GM21447 (cell line): Measurements from ENCODE around the gene UBE2E1.

Experiments used
- ATAC-seq: cut with Tn5 transposase; IDR thresholded peaks from one replicate; pipeline ENCODE4 v1.9.1; 2021; ENCODE audit not compliant: unreplicated experiment

Gene UBE2E1

GRCh38 chr3:23793528-23794134 is 12.1 kb upstream of the UBE2E1 start:
- no peak for ATAC-seq

- no peak for ATAC-seq
Observed at GRCh38 chr3:23795096-23795495, 10.7 kb upstream of the UBE2E1 start.

GRCh38 chr3:23796518-23796917 is 9.2 kb upstream of the UBE2E1 start:
- no peak for ATAC-seq

DNA sequence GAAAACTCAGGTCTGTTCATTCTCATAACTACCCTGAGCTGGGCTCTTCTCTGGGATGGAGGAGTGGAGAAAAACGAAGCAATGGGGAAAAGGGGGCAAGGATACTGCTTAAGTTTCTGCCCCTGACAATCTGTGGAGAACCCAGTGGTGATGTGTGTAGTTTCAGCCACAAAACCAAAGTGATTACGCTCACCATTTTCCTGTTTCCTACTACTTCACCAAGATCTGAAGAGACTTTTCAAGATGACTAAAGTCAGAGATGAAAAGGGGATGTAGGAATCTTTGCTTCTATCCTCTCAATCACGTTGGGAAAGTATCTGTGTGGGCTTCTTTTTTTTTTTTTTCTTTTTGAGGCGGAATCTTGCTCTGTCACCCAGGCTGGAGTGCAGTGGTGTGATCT is 8.3 kb upstream of the UBE2E1 start:
- ATAC-seq = peak; percentile 92

DNA sequence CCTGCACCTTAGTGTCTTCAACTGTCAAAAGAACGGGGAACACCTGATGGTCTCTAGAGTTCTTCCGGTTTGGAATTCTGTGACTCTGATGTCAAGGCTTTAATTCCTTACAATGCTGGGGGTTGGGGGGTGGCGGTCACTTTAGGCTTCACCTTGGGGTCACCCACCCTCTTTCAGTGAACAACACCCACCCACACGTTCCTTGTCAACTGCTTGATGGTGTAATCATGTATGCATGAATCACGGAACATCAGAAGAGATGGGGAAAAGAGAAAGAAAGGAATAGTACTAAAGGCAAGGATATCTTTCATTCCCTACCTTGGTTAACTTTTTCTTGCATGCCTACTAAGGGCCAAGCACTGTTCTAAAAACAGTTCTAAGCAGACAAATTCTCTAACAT is 7.3 kb upstream of the UBE2E1 start:
- ATAC-seq = no peak

DNA sequence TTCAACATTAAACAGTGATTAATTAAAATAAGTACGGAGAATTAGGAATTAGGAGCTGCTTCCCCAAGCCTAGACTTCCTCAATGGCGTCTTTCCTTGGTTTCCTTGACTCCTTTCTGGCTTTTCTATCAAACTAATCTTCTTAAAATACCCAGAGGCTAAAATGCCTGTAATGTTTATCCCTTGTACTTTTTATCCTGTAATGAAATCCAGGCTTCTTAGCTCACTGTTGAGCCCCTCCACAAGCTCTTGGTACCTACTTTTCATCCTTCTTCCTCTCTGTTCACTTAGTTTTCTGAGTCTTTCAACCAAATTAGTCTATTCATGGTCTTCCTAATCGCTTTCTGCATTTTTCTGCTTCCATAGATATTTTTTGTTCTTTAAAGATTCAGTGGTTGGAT is 6.9 kb upstream of the UBE2E1 start:
- ATAC-seq = no peak

DNA sequence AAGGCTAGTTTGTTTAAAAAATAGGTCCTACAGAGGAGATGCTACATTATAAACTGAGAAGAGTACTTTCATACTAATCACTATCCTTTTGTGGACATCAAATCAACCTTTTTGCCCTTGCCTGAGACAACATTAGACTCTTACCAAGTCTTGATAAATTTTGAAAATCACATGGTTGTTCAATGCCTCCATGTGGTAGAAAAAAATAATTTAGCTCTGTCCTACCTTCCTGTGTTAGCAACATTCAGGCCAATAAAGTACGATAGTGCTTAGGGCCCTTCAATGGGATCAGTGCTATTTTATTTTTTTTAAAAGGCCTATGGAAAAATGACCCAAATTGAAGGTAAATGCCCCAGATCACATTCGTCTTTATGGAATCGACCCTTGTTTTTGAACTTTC is 5.0 kb upstream of the UBE2E1 start:
- no peak for ATAC-seq

DNA sequence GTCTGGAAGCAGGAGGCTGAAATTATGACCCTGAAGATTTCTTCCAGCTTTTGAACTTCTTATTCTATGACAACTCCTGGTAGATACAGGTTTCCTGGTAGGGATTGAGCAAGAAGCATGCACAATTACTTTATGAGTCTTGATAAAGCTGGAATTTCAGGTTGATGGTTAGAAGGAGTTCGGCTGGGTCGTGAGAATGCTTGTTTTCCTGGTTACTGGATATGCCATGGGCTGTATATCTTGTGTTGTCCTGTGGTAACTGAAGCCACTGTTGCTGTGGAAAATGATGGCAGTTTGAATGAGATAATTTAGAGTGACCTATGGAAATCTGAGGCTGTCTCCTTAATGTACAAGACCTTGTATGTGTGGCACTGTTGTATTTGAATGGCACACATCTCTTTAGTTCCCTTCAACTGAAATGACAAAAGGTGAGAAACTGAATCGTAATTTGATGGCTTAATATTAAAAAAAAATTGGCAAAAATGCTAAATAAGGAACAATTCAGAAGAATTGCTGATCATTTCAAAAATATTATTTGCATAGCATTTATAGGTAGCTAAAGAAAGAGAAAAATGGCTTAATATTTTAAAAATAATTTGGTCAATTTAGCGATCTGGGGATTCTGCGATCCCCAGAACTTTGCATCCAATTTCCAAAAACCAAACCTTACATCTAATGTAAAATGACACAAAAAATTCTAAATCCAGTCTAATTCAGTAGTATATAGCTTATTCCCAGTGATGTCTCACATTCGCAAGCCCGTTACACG is 1.1 kb upstream of the UBE2E1 start:
- no peak for ATAC-seq

DNA sequence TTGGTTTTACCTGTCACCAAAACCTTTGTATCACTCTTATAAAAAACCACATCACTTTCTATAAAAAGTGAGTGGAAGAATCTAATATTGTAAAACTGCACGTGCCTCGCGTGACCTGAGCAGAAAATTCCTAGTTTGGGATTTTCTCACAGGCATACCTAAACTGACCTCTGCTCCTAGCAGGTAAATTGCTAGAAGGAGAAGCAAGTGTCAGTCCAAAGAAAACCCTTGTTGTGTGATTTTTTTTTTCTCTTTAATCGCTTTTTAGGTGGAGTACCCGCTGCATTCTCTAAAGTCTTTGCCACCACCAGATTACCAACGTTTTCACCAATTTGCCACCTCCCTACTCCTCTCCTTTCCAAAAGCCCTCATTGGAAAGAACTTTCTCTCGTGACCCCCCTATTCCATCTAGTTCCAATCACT is 534 bp upstream of the UBE2E1 start:
- no peak for ATAC-seq

DNA sequence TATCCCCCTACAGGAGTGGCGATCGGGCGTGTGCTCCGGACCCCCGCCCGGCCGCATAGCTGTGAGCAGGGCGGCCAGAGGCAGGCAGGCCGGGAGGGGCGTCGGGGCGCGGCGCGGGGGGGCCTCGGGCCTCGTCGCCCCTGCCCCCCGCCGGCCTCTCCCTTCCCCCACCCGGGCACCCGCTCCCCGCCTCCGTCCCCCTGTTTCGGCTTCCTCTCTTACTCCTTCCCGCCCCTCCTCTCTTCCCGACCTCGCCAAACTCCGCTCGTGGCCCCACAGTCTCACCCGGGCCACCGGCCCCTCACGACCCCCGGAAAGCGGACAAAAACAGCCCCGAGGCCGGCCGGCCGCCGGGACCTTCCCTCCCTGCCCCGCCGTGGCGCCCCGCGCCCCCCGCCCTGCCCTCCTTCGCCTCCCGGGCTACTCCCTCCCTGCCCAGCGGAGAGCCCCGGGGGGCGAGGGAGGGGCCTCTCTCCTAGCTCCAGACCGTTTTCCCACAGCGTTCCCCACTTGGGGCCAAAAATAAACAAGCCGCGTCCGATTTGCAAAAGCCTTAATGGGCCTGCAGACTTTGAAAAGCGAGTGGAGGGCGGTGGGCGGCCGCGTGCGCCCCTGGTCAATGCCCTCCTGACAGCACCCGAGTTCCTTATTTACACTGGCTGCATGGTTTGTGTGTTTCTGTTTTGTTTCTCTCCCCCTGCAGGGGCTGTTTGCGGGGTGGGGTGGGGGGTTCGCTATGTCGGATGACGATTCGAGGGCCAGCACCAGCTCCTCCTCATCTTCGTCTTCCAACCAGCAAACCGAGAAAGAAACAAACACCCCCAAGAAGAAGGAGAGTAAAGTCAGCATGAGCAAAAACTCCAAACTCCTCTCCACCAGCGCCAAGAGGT is 1.0 kb downstream of the UBE2E1 start:
- no peak for ATAC-seq

DNA sequence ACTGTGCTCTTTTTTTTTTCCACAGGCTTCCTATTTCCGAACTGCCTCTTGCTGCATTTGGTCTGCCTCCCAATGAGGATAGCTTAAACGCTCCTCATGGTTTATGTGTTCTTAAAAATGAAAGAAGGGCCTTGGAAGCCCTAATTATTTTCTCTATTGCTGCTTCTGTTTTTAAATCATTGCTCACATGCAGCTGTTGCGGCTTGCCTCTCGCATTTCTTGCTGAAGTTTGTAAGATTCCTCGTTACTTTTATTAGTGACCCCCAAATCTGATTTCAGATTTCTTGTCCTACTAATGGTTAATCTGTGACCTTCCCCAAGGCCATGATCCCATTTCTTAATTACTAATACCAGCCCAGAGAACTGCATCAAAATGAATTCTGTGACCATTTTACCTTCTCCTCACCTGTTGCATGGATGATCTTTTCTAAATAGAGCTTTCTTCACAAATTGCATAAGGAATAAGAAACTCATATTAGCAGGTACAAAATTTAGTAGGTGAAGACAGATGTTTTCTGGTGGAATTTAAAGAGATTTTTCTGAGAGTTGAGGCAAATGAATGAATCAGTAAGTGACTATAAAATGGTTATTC is 1.8 kb downstream of the UBE2E1 start:
- no peak for ATAC-seq

DNA sequence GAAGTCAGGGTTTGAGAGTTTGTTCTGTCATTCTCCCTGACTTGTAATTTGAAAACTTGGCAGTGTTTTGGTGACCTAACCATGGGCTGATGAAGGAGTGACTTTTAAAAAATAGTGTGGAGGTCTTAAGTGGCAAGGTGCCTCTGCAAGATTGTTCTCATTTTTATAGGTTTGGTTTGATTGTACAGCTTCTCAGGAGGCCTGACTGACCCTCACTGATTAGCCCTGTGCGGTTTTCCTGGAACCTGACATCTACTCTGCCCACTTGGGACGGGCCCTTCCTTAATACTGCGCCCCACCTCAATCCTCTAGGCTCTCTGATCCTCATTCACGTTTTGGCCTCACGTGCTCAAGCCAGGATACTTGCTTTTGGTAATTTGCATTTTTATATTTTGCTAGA is 2.8 kb downstream of the UBE2E1 start:
- no peak for ATAC-seq

- ATAC-seq = no peak
Observed at GRCh38 chr3:23809294-23809693, 3.5 kb downstream of the UBE2E1 start.

GRCh38 chr3:23809840-23810342 is 4.1 kb downstream of the UBE2E1 start:
- ATAC-seq = peak; percentile 11

- ATAC-seq = peak; percentile 24
Observed at GRCh38 chr3:23810343-23811184, 4.8 kb downstream of the UBE2E1 start.

- ATAC-seq = no peak
Observed at GRCh38 chr3:23811185-23811527, 5.4 kb downstream of the UBE2E1 start.

DNA sequence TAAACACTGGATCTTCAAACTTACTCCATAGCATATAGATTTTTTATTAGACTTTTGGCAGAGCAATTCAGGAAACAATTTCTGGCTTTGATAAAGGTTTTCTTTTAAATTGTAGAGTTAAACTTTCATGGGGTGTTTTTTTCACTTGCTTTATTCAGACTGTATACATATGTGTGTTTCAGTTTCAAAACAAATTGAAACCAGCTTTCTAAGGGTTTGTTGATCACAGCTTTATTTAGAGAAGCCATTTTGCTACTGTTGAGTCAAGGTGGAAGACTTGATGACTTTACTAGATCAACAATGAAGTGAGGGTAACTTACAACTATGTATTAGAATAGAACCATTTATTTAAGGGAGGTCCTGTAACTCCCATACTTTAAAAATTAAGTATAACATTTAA is 6.2 kb downstream of the UBE2E1 start:
- peak; percentile 56 for ATAC-seq

- no peak for ATAC-seq
Observed at GRCh38 chr3:23815879-23816278, 10.1 kb downstream of the UBE2E1 start.

GRCh38 chr3:23816721-23817120 is 11.0 kb downstream of the UBE2E1 start:
- ATAC-seq = no peak

DNA sequence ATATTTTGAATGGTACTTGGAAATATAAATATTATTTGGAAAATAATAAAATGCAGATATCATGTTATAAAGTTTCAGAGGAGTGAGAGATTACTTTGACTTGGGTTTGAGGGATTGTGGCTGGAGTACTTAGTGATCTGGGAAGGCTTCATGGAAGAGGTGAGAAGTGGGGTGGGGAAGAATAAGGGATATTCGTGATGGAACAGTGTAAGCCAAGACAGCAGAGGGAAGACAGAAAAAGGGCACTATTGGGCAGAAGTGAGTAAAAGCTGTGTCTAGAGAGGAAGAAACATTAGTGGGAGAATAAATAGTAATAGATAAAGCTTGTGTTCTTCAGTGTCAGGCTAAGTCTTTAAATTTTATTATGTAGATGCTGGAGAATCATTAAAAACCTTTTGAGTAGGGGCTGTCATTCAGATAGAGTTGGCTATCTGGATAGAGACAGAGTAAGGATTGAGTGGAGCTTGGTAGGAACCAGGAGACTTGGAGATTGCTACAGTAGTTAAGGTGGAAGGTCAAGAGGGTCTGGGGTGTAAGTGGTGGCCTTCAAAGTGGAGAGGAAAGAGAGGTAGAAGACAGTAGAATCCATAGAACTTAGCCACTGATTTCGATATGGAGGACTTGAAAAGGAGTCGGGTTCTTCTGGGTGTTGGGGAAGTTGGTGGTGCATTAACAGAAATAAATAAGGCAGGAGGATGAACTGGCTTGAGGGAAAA is 11.9 kb downstream of the UBE2E1 start:
- no peak for ATAC-seq
